OCI-LY1 (cell line): ENCODE measurements around the gene CLVS2.

Experiments
- H2AFZ ChIP-seq: fragments of 200-600 bp; sonication (generic), shearing (Covaris generic); 2 replicates; pipeline ENCODE4 v1.6.0; 2014; ENCODE audit warnings: antibody characterized with exemption, mild to moderate bottlenecking, low read length
- H3F3A ChIP-seq: fragments of 200-600 bp; sonication (generic), shearing (Covaris generic); 2 replicates; pipeline ENCODE4 v1.6.0; 2014; ENCODE audit warnings: mild to moderate bottlenecking, antibody characterized with exemption, low read length, moderate library complexity; ENCODE audit not compliant: insufficient read depth
- H3K27ac ChIP-seq: fragments of 200-600 bp; sonication (generic); 2 replicates; pipeline ENCODE4 v1.5.1; 2014; ENCODE audit warnings: low read length, mixed run types, mild to moderate bottlenecking, low read depth; ENCODE audit not compliant: poor library complexity, severe bottlenecking
- H3K27me3 ChIP-seq: fragments of 200-600 bp; sonication (generic); 2 replicates; pipeline ENCODE4 v1.6.0; 2014; ENCODE audit warnings: antibody characterized with exemption, mild to moderate bottlenecking, low read length, moderate library complexity; ENCODE audit not compliant: insufficient read depth
- H3K36me3 ChIP-seq: fragments of 200-600 bp; sonication (generic); 2 replicates; pipeline ENCODE4 v1.6.1; 2014; ENCODE audit warnings: mild to moderate bottlenecking, antibody characterized with exemption, low read length, moderate library complexity, mixed read lengths; ENCODE audit not compliant: insufficient read depth
- H3K4me1 ChIP-seq: fragments of 200-600 bp; sonication (generic); 2 replicates; pipeline ENCODE4 v1.5.1; 2014; ENCODE audit warnings: mild to moderate bottlenecking, low read length, moderate library complexity; ENCODE audit not compliant: insufficient read depth, severe bottlenecking
- H3K4me2 ChIP-seq: fragments of 200-600 bp; sonication (generic), shearing (Covaris generic); 2 replicates; pipeline ENCODE4 v1.6.1; 2014; ENCODE audit warnings: low read length
- H3K4me3 ChIP-seq: fragments of 200-600 bp; sonication (generic); 2 replicates; pipeline ENCODE4 v1.5.1; 2014; ENCODE audit warnings: low read length, low read depth, mild to moderate bottlenecking, mixed read lengths; ENCODE audit not compliant: poor library complexity, severe bottlenecking
- H3K79me2 ChIP-seq: fragments of 200-600 bp; shearing (Covaris generic); 2 replicates; pipeline ENCODE4 v1.6.1; 2016; ENCODE audit warnings: mixed run types, low read length, mixed read lengths; ENCODE audit not compliant: insufficient read depth
- H3K9ac ChIP-seq: fragments of 200-600 bp; sonication (generic), shearing (Covaris generic); 2 replicates; pipeline ENCODE4 v1.6.1; 2014; ENCODE audit warnings: mild to moderate bottlenecking, low read length, mixed read lengths
- H3K9me2 ChIP-seq: fragments of 200-600 bp; sonication (generic), shearing (Covaris generic); 2 replicates; pipeline ENCODE4 v1.6.1; 2014; ENCODE audit warnings: low read depth, mild to moderate bottlenecking, low read length, mixed read lengths
- H3K9me3 ChIP-seq: fragments of 200-600 bp; shearing (Covaris generic); 2 replicates; pipeline ENCODE4 v1.6.1; 2014; ENCODE audit warnings: low read length, mixed read lengths
- H4K20me1 ChIP-seq: fragments of 200-600 bp; sonication (generic), shearing (Covaris generic); 2 replicates; pipeline ENCODE4 v1.6.0; 2016; ENCODE audit warnings: mild to moderate bottlenecking, low read length; ENCODE audit not compliant: insufficient read depth
- EZH2 ChIP-seq: fragments of 200-600 bp; sonication (generic), shearing (Covaris generic); IDR thresholded peaks from 2 replicates; pipeline ENCODE4 v1.8.0; 2017; ENCODE audit warnings: borderline replicate concordance, mixed run types, mild to moderate bottlenecking, antibody characterized with exemption, low read length, moderate library complexity, mixed read lengths
- TF ChIP-seq, protein P1 (sequence below): fragments of 200-600 bp; sonication (generic), shearing (Covaris generic); IDR thresholded peaks from 2 replicates; pipeline ENCODE4 v1.5.1; 2017; ENCODE audit warnings: mild to moderate bottlenecking, antibody characterized with exemption, low read length, moderate library complexity, mixed read lengths

CLVS2 gene

DNA sequence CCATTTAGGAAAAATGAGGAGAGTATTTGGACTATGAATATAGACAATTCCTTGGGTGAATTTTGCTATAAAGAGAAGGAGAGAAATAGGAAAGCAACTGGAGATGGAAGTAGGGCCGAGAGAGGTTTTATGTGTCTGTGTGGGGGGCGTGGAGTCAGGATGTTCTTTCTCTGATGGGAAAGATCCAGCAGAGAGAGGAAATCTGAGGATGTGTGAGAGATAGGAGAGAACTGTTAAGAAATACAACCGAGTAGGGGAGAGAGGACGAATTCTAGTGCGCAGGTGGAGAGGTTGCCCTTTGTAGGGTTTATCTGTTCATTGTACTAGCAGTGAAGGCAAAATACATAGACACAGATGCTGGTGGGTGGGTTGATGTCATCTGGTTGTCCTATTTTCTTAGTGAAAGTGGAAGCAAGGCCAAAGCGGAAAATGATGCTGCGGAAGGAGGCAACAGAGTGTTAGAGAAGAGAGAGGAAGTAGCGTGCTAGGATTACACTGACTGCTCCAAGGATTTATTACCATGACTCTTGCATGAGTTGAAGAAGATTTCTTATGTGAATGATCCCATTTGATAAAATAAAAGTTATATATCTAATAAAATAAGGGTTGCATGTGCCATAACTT, 57.7 kb downstream of the CLVS2 start:
- Histone ChIP-seq H3K9me3 (no peaks in the 10 kb centered on the region), H3K4me3 (no peak overlapping the region), H3K36me3 (no peaks in the 10 kb centered on the region), H3K79me2 (no peaks in the 10 kb centered on the region), H3K9me2 (no peaks in the 10 kb centered on the region), H3K9ac (no peak overlapping the region), H3F3A (no peaks in the 10 kb centered on the region), H3K4me1 (no peaks in the 10 kb centered on the region), H3K27ac (no peak overlapping the region), H2AFZ (no peak overlapping the region), H3K27me3 (no peaks in the 10 kb centered on the region), H3K4me2 (no peak overlapping the region), H4K20me1 (no peaks in the 10 kb centered on the region)
- TF ChIP-seq, protein P1, sequence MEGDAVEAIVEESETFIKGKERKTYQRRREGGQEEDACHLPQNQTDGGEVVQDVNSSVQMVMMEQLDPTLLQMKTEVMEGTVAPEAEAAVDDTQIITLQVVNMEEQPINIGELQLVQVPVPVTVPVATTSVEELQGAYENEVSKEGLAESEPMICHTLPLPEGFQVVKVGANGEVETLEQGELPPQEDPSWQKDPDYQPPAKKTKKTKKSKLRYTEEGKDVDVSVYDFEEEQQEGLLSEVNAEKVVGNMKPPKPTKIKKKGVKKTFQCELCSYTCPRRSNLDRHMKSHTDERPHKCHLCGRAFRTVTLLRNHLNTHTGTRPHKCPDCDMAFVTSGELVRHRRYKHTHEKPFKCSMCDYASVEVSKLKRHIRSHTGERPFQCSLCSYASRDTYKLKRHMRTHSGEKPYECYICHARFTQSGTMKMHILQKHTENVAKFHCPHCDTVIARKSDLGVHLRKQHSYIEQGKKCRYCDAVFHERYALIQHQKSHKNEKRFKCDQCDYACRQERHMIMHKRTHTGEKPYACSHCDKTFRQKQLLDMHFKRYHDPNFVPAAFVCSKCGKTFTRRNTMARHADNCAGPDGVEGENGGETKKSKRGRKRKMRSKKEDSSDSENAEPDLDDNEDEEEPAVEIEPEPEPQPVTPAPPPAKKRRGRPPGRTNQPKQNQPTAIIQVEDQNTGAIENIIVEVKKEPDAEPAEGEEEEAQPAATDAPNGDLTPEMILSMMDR = no peak
- no peak for TF ChIP-seq EZH2

DNA sequence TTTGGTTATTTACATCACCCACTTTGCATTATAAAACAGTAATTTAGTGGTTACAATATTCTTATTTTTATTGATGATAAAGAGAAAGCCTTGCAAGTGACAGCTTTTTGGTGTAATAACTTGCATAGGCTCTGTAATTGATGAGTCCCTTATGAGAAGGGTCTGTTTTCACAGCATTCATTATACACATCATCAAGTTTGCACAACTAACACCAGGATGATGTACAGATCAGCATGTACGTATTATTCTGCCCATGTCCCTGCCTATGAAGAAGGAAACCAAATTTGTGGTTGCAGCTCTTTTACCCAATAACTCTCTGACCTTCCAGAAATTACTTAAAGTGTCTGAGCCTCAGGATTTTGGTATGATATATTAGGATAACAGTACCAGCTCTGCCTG, 59.2 kb downstream of the CLVS2 start:
- Histone ChIP-seq H3K27me3 (no peaks in the 10 kb centered on the region), H4K20me1 (no peaks in the 10 kb centered on the region), H3K9me3 (no peaks in the 10 kb centered on the region), H3K4me2 (no peak overlapping the region), H3K9ac (no peak overlapping the region), H3K4me1 (no peaks in the 10 kb centered on the region), H3K9me2 (no peaks in the 10 kb centered on the region), H3K79me2 (no peaks in the 10 kb centered on the region), H3K27ac (no peak overlapping the region), H3F3A (no peaks in the 10 kb centered on the region), H3K36me3 (no peaks in the 10 kb centered on the region), H3K4me3 (no peak overlapping the region), H2AFZ (no peak overlapping the region)
- TF ChIP-seq, protein P1 = no peak
- no peak for TF ChIP-seq EZH2

DNA sequence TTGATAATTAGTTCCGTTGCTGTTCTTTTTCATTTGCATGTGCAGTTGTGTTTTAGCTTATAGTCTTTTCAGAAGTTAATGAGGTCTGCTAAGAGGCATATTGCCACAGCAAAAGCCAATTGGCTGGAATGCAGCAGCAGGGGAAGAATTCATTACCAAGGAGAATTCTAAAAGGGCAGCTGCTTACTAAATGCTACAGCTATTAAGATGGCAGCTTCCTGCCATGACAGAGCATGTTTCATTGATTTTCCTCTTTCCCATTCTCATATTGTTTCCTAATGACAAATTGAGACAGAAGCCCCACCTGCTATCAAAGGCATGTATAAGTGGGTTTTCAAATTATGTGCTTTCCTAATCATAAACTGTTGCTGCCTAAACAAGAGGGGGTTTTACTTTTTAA, 66.6 kb downstream of the CLVS2 start:
- Histone ChIP-seq H3K4me2 (no peak overlapping the region), H3K36me3 (no peaks in the 10 kb centered on the region), H3F3A (no peaks in the 10 kb centered on the region), H3K9me2 (no peaks in the 10 kb centered on the region), H3K79me2 (no peaks in the 10 kb centered on the region), H3K27me3 (no peaks in the 10 kb centered on the region), H3K4me1 (no peaks in the 10 kb centered on the region), H3K4me3 (no peak overlapping the region), H3K27ac (no peak overlapping the region), H3K9ac (no peak overlapping the region), H3K9me3 (no peaks in the 10 kb centered on the region), H4K20me1 (no peaks in the 10 kb centered on the region), H2AFZ (no peak overlapping the region)
- TF ChIP-seq EZH2 = no peak
- TF ChIP-seq, protein P1 = no peak
